HG03039 (cell line): ENCODE results near the gene CBFA2T3.

Experiments used
- ATAC-seq: cut with Tn5 transposase; IDR thresholded peaks from one replicate; pipeline ENCODE4 v1.9.1; 2021; ENCODE audit warnings: mild to moderate bottlenecking, moderate library complexity; ENCODE audit not compliant: unreplicated experiment

CBFA2T3 gene

GRCh38 chr16:88844419-88845036 is 132.5 kb downstream of the CBFA2T3 start:
- no peak for ATAC-seq

GRCh38 chr16:88843256-88843655 is 133.8 kb downstream of the CBFA2T3 start:
- no peak for ATAC-seq

- ATAC-seq: no peak
These were observed 134.2 kb downstream of the CBFA2T3 start for GRCh38 chr16:88842806-88843205.

GRCh38 chr16:88842308-88842756 is 134.7 kb downstream of the CBFA2T3 start:
- ATAC-seq: no peak

- no peak for ATAC-seq
These were observed 135.3 kb downstream of the CBFA2T3 start for GRCh38 chr16:88841521-88842307.

- ATAC-seq: no peak
These were observed 136.3 kb downstream of the CBFA2T3 start for GRCh38 chr16:88840600-88841215.

- no peak for ATAC-seq
These were observed 137.0 kb downstream of the CBFA2T3 start for GRCh38 chr16:88839745-88840599.

- no peak for ATAC-seq
These were observed 137.9 kb downstream of the CBFA2T3 start for GRCh38 chr16:88839026-88839529.

- no peak for ATAC-seq
These were observed 138.4 kb downstream of the CBFA2T3 start for GRCh38 chr16:88838566-88838965.

- no peak for ATAC-seq
These were observed 139.2 kb downstream of the CBFA2T3 start for GRCh38 chr16:88837806-88838205.

GRCh38 chr16:88836791-88837190 is 140.2 kb downstream of the CBFA2T3 start:
- no peak for ATAC-seq

- no peak for ATAC-seq
These were observed 141.2 kb downstream of the CBFA2T3 start for GRCh38 chr16:88835818-88836217.

- ATAC-seq: no peak
These were observed 141.6 kb downstream of the CBFA2T3 start for GRCh38 chr16:88835383-88835782.

- no peak for ATAC-seq
These were observed 142.3 kb downstream of the CBFA2T3 start for GRCh38 chr16:88834670-88835069.

GRCh38 chr16:88833086-88833485 is 143.9 kb downstream of the CBFA2T3 start:
- no peak for ATAC-seq

- ATAC-seq: no peak
These were observed 145.2 kb downstream of the CBFA2T3 start for GRCh38 chr16:88831838-88832237.

- ATAC-seq: no peak
These were observed 146.2 kb downstream of the CBFA2T3 start for GRCh38 chr16:88830783-88831182.

GRCh38 chr16:88830258-88830657 is 146.7 kb downstream of the CBFA2T3 start:
- no peak for ATAC-seq

- no peak for ATAC-seq
These were observed 148.3 kb downstream of the CBFA2T3 start for GRCh38 chr16:88828711-88829110.

- ATAC-seq: no peak
These were observed 149.3 kb downstream of the CBFA2T3 start for GRCh38 chr16:88827727-88828126.
